Activated CD8-positive, alpha-beta memory T cell treated with anti-CD3 and anti-CD28 coated beads for 1 hour (primary cell): ENCODE results near the gene SIRT7.

ENCODE experiments used
- DNase-seq, 2 donors: peaks; one replicate each; pipeline ENCODE4 v3.0.0-alpha.2; 2020; ENCODE audit warnings: low read depth in 1 of 2; ENCODE audit errors: extremely low read depth in 1 of 2

The SIRT7 gene, protein sequence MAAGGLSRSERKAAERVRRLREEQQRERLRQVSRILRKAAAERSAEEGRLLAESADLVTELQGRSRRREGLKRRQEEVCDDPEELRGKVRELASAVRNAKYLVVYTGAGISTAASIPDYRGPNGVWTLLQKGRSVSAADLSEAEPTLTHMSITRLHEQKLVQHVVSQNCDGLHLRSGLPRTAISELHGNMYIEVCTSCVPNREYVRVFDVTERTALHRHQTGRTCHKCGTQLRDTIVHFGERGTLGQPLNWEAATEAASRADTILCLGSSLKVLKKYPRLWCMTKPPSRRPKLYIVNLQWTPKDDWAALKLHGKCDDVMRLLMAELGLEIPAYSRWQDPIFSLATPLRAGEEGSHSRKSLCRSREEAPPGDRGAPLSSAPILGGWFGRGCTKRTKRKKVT

DNA sequence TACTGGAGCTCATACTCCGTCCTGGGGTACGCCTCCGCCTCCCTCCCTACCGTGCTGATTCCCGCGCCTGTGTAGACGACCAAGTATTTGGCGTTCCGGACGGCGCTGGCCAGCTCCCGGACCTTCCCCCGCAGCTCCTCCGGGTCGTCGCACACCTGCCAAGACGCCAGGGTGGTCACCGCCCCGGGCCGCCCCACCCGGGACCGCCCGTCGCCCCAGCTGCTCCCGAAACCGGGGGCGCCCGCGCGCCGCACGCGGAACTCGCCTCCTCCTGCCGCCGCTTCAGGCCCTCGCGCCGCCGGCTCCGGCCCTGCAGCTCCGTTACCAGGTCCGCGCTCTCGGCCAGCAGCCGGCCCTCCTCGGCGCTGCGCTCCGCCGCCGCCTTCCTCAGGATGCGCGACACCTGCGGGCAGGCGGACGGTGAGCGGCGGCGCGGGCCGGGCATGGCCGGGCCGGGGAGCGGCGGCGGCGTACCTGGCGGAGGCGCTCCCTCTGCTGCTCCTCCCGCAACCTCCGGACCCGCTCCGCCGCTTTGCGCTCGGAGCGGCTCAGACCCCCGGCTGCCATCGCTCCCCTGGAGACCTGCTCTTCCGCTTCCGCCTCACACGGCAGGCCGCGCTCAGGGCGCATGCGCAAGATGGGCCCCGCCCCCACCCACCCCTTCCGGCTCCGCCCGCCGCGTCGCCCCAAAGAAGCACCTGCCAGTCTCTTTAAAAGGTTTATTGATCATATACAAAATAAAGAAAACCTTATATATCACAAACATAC lies at the start of gene SIRT7:
Gene SIRT7, minus strand, starts transcription at position 612 of the 768 bp plus-strand sequence. Its CDS starts 45 bp downstream, at position 567.
- DNase-seq = peak; percentile 46 to 74

DNA sequence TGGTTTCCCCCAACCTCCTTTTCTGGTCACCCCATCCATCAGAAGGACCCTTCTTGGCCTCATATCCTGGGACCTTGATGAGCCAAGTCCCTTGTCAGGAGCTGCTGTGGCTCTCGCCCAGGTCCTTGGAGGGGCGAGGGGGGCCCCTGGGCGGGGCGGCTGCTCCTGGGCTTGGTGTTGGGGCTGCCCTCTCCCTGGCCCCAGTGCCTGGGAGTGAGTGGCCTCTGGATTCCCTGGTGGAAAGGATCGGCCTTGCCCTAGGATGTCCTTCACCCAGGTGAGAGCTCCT lies 49.2 kb upstream of the SIRT7 start:
- DNase-seq = no peak

DNA sequence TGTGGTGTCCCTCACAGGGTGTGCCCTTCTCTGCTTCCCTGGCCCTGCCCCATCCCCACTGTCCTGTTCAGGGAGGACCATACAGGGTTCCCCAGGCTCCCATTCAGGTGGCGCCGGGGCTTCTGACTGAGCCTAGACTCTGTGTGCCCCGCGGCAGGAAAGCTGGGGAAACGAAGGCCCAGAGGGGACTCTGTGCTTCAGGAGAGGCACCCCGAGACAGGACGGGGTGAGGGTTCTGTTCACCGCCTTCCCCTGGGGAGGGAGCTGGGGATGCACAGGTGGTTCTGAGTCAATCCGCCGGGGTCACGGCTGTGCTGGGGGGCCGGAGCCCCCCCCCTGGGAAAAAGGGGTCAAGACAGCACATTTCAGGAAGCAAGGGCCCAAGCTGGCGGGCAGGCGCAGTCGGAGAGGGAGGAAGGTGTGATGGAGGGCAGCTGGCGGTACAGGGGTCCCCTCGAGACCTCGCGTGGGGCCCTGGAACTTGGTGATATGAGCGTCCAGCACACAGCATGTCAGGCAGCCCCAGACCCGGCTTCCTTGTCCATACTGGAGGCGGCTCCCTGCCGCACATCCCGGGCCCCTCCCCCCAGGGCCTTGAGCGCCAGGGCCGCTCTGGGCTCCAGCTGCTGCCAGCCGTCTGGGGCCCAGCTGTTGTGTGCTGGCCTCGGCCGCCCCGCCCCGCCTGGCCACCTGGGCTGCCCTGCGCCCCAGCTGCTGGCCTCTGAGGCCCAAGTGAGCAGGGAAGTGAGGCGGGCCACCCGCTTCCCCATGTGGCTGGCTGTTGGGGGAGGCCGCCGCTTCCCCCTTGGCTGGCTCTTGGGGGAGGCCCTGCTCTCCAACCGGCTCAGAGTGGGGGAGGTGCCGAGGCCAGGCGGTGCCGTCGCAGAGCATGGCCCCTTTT lies 48.6 kb upstream of the SIRT7 start:
- no peak for DNase-seq

DNA sequence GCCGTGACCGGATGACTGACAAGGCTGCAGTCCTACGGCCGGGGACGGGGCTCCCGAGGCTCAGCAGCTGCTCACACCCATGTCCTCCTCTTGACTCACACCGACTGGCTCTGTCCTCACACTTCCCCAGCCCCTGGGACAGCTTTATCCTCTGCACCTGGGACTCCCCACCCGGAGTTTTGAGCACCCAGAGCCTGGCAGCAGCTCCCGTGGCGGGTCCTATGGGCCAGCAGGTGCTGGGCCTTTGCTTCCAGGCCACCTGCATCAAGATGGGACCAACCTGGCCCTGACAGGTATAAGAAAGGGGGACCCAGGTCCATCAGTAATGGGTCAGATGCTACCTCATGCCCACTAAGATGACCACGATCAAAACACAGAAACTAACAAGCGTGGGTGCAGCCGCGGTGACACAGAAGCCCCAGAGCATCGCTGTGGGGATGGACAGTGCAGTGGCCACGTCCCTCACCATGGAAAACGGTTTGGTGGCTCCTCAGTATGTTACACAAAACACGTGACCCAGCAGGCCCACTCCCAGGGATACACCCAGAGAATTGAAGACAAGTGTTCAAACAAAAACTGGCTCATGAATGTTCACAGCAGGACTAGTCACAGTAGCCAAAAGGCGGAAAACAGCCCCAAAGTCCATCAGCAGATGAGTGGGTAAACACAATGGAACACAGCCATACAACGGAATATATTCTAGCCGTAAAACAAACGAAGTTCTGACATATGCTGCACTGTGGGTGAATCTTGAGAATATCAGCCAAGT lies 46.3 kb upstream of the SIRT7 start:
- DNase-seq = no peak

DNA sequence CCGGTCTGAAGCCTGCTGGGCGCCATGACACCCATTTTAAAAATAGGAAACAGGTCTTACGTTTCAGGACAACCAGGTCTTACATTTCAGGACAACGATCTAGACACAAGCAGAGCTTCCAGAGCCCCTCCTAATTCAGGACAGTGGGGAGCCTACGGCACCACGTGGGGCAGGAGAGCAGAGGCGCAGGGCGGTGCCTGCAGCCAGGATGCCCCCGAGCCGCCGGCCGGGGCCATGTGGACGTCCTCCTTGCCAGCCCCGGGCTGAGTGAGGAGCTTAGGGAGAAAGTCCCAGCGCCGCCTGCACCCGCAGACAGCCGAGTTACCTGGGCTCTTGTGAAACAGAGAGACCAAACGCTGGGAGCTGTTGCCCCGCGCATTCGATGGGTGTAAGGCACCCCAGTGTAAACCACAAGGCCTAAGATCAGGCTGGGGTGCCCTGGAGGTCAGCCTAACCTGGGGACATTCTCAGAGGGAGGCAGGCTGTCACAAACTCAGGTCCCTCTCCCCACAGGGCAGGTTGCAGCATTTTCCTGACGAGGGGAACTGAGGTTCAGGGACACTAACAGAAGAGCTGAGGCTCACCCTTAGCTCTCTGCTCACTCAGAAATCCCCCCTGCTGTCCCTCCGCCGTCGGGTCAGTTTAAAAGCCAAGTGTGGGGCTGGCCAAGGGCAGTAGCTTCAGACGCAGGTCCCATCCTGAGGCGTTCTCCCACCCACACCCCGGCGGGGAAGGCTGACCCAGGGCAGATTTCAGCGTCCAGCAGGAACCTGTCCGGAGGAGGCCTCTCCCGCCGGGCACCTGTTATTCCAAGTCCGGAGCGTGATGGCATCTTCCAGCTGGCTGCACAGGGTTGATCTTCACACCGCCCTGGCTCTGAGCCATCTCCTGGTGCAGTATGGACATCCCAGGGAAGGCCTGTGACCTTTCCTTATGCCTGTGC lies 44.8 kb upstream of the SIRT7 start:
- no peak for DNase-seq

DNA sequence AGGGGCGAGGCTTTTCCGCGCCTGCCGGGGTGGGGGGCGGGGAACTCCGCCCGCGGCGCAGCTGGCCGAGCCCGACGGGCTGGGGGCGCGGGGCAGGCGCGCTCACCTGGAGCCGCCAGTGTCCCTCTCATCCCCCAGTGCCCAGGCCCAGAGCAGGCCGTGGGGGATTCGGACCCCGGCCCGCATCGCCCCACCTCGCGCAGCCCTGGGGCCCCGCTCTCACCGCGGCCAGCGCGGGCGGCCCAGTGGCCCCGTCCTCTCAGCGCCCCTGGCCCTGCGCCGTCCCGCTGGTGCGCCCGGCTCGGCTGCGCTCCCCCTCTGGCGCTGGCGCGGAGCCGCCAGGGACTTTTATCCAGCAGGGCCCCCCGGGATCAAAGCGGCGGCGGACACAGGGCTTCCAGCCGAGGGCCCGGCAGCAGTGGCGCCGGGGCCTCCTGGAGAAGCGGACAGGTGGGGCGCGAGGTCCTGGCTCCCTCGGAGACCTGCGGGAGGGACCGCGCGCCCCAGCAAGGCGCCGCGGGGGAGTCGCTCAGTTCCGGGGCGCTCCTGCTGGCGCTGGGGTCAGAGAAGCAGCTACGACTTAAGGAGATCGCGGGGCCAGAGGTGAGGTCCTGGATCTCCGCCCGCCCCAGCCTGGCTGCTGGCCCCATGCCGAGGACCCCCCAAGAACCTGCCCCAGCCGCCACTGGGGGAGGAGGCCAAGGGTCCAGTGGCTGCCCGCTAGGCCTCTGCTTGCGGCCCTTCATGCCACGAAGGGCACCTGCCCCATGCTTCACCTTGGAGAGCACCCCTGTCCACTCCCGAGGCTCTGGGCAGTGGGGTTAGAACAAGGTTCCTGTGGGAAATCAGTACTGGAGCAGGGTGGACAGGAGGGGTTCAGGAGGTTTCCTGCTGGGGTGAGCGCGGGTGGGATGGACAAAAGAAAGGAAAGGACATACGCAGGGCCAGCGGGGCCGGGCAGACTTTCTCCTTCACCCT lies 43.8 kb upstream of the SIRT7 start:
- no peak for DNase-seq

DNA sequence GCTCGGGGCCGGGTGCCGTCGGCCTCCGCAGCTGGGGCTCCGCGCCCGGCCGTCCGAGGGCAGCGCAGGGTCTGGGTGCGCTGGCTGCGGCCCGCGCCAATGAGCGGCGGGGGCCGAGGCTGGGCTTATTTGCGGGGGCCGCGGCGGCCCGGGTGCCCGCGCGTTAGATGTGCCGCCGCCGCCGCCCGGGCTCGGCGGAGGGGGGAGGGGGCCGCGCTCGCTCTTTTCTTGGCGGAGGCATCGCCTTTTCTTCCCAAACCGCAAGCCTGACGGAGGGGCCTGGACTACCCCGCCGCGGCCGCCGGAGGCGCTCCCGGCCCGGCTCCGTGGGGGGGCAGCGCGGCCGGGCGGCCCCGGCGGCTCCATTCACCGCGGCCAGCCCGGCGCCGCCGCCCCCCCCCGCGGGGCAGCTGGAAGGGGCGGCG lies 43.1 kb upstream of the SIRT7 start, which contains the start of gene NOTUM:
Gene NOTUM, minus strand, starts transcription at position 101 of the 425 bp plus-strand sequence. CDS start 278 bp downstream, outside the sequence.
- no peak for DNase-seq

DNA sequence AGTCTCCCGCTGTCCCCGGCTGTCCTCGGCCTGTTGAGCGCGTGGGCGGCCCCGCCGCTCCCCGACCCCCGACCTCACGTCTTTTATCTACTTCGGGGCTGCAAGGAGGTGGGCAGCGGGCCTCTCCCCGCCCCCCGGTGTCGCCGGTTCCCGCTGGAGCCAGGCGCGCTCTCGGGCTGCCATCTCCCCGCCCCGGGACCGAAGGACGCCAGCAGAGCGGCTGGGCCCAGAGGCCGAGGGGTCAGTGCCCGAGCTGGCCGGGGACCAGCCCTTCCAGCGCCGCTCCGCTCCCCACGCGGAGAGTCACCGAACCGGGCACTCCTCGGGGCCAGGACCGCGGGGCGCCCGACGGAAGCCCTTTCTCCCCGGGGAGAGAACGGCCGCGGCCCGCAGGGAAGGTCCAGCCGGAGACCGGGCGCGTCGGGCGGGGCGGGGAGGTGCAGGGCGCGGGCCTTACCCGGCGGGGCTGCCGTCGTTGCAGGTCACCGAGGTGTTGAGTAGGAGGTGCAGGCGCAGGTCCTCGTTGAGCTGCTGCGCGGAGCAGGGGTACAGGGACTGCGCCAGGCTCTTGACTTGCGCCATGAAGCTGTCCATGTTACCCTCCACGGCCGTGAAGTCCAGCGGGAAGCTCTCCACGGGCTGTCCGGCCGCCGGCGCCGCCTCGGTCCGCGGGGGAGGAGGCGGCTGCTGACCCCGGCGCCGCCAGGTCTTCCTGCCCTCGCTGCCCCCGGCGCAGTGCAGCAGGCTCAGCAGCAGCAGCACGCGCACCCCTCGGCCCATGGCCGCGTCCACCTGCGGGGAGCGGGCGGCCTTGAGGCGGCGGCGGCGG lies 42.4 kb upstream of the SIRT7 start:
- no peak for DNase-seq

DNA sequence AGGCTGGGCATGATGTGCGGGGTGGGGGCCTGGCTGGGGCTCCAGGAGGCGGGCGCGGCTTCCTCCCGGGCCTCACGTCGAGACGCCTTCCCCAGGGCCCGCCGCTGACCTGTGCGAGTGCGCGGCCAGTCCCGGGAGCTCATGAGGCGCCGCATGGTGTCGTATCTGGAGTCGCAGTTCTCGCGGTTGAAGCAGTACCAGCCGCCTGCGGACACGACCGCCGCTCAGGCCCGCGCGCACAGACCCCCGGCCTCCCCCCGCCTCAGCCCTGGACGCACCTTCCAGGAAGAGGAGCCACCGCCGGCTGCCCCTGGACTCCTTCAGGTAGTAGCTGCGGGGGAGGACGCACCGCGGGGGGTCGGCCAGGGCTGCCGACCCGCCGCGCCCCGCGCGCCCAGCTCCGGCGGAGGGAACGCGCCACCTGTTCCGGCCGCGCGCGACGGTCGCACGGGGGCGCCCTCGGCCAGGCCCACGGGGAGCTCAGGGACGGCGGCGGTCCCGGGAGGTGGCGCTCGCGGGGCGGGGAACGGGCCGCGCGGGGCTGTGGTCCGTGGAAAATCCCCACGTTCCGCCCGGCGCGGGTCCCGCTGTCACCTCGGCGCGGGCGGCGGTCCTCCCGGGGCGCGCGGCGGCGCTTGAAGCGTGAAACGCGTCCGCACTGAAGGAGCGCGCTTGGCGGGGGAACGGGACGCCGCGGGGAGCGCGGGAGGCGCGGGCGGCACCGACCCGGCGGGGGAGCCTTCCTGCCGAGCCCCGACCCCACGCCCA lies 41.6 kb upstream of the SIRT7 start:
- DNase-seq = peak; percentile 55 to 82

DNA sequence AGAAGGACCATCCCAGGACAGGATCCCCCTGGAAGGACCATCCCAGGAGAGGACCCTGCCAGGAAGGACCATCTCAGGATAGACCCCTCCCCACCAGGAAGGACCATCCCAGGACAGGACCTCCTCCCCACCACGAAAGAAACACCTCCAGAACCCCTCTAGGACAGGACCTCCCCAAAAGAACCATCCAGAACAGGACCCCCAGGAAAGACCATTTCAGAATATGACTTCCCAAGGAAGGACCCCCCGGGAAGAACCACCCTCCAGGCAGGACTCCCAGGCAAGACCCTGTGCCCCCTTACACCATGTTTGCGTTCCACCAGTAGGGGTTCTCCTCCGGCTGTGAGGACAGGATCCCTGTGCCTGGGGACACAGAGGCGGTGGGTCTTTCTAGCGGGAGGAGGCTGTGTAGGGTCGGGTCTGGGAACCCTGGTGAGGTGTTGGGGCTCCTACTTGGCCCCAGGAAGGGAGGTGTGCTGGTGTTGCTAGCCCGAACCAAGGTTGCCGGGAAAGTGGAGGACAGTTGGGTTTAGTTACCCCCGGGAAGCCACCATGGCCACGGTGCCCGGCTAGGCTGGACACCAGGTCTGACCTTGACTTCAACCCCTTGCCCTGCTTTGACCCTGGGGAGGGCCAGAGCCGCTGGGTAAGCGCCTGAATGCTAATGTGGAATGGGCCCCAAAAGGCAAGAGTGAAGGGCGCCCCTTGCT lies 40.8 kb upstream of the SIRT7 start:
- no peak for DNase-seq

DNA sequence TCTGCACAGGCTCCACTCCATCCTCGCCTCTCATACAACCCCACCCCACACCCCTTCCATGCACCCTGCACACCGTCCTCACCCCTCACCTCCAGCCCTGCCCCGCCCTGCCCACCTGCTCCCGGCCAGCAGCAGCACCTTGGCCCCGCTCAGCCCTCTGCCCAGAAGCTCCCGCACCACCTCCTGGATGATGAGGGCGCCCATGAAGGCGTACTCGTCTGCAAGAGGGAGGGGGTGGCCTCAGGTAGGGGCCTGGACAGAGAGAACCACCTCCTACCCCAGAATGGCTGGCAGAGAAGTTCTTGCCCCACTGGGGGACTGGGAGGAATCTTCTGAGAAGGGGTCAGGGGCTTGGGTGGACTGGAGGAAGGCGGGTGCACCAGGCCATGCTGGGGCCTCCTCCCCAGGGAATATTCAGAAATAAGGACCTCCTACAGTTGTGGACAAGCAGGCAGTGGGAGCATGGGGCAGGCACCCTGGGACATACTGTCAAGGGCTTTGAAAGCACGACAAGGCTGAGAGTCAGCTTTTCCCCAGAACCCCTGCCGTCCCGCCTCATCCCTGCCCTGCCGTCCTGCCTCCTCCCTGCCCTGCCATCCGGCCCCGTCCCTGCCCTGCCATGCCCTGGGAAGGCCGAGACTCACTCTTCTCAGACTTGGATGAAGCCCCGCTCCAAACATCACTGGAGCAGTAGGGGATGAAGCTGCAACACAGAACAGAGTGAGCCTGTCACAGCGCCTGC lies 39.9 kb upstream of the SIRT7 start:
- no peak for DNase-seq

DNA sequence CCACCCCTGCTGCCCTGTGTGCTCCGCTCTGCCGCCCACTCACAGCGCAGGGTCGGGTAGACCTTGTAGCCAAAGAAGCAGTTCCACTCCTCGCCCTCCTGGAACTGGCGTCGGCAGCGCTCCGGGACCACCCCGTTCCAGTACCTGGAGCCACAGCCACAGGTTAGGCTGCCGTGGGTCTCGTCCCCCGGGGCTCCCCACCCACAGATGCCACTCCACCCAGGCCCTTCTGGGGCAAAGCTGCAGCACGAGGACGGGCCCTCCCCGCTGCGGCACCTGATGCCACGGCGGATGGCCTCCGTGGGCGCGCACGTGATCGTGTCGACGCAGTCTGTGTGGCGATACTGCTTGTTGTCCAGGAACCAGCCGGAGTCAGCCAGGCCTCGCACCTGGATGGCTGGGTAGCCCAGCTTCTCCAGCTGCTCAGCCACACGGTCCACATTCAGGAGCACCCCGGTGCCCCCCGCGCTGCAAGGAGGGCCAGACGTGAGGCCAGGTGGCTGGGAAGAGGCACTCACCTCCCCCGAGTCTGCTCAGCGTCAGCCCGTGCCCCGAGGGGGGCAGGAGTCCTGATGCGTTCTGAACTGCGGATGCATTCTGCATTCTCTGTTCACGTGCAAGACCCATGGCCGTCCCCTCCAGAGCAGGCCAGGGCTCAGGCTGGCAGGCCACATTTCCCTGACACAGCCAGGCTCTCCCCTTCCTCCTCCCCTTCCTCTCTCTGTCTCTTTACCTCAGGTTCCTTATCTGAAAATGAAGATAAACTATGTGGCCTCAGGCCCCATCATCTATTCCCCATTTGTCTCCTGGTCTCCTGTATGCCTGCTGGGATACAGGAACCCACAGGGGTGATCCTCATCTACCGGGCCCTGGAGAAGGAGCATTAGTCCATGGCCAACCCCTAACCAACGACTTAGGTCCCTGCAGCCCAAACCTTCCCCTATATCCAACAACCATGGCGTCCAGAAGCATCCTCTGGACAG lies 38.9 kb upstream of the SIRT7 start:
- DNase-seq = no peak

DNA sequence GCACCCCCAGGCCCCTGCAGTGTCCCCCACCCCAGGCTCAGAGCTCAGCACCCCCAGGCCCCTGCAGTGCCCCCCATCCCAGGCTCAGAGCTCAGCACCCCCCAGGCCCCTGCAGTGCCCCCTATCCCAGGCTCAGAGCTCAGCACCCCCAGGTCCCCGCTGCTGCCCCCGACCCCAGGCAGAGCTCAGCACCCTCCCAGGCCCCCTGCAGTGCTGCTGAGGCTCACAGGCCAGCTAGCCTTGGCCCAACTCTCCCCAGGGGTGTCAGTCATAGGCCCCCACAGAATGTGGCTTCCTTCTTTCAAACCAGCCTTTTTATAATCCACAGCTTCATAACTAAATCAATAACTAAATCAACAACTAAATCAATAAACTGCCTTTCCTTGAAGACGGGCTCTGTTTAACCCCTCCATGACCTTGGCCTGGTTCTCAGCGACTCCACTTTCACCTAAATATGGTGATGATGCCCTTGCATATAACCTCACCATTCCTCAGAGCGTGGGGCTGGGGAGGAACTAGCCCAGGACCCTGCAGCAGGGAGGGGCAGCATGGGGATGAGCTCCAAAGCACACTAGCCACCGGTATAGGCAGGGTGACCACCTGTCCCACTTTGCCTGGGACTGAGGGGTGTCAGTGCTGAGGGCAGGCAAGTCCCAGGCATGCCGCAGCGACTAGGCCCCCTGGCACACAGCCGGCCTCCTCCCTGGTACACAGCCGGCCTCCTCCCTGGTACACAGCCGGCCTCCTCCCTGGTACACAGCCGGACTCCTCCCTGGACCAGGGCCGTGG lies 38.0 kb upstream of the SIRT7 start:
- no peak for DNase-seq
